ENCODE data around the gene GMPS. TPM values are rescaled to one million over a fixed set of nuclear protein-coding genes. Genes with fewer than 3 reads are reported as not detected.
A peak's percentile ranks its signal among the peaks of the same experiment; 100 is the strongest.

GMPS gene
- total and polyA plus RNA-seq, 9 of the 15 experiments (the other 6 are each of a cell fraction or from before 2014, with no cell fraction given), result 73.7 to 282 (median 156) TPM

GRCh38 chr3:155870945-155871745, 695 bp downstream of the GMPS start (continued):
- TF ChIP-seq BCLAF1 (IDR thresholded peaks at IDR 0.05; ENCODE audit: borderline replicate concordance in 1 of 2, control insufficient read depth in 1 of 2, low read depth in 2 of 2, low read length in 1 of 2) (no peak), MBD1 (CRISPR knock-in tag; IDR thresholded peaks at IDR 0.05) (no peak), ZNF398 (CRISPR knock-in tag; IDR thresholded peaks at IDR 0.05) (no peak), ATF3 (IDR thresholded peaks at IDR 0.05) (no peak), ATF3 (CRISPR knock-in tag; conservative IDR thresholded peaks at IDR 0.05) (no peak), ZNF197 (CRISPR knock-in tag; IDR thresholded peaks at IDR 0.05; ENCODE audit: low read depth) (no peak), ZNF408 (CRISPR knock-in tag; IDR thresholded peaks at IDR 0.05; ENCODE audit: low read depth) (no peak), ZNF707 (CRISPR knock-in tag; conservative IDR thresholded peaks at IDR 0.05) (no peak), TCF7L2 (IDR thresholded peaks at IDR 0.05; ENCODE audit: low read depth, low read length) (no peak), SUPT5H (IDR thresholded peaks at IDR 0.05) (peak; percentile 54), ESRRA (IDR thresholded peaks at IDR 0.05; ENCODE audit: borderline replicate concordance, low read depth) (no peak), ZNF764 (CRISPR knock-in tag; IDR thresholded peaks at IDR 0.05; ENCODE audit: low read depth) (no peak), TSHZ1 (CRISPR knock-in tag; IDR thresholded peaks at IDR 0.05) (no peak), SMAD2 (IDR thresholded peaks at IDR 0.05; ENCODE audit: low read depth, low read length) (no peak), SIN3B (IDR thresholded peaks at IDR 0.05; ENCODE audit: low read depth) (no peak)

All from K562 (cell line).